GM21390 (cell line): ENCODE results near the gene UBE2B.
"Not testable (repeated sequence)": the region's sequence is repeated elsewhere in the genome, so short reads cannot be mapped to it uniquely, and the experiment has no call there.

Experiments used
- ATAC-seq: cut with Tn5 transposase; IDR thresholded peaks from one replicate; pipeline ENCODE4 v1.9.1; 2021; ENCODE audit not compliant: unreplicated experiment

The UBE2B gene

DNA sequence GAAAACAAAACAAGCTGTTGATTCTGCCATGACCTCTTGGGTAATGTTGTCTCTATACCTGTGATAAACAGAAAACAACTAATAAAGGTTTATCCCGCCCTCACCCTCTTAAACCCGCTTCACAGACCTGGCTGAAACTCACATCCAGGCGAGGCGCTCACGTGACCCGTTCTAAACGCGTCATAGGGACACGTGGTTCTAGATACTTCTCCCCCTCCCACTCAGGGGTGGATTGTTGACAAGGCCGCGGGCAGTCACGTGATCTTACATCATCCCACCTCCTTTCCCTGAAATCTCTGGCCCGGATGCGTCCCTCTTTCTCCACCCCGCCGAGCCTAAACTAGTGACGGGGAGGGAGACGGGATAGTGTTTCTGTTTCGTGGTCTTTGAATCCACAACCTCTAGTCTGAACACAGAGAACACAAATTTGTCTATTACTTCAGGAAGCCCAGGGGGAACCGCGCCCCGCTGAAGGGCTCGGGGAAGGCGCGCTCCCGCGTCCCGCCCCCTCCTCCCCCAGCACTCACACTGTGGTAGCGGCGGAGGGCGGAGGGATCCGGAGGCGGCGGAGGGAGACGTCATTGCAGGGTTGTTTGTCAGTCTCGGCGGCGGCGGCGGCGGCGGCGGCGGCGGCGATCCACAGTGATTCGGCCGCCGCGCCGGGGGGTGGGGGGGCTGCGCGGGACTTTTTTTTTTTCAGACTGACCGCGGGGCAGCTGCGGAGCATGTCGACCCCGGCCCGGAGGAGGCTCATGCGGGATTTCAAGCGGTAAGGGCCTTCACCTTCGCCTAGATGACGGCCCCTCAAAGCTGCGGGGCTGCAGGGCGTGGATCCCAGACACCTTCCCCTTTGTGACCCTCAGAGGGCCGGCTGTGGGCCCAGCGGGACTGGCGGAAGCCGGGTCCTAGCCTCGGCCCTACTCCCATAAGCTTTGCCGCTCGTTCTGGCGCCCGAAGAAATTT is at the start of gene UBE2B:
Gene UBE2B (plus strand): TSS at position 699 of the 963 bp plus-strand sequence. CDS start 27 bp downstream, at position 726.
- ATAC-seq = peak; percentile 72

DNA sequence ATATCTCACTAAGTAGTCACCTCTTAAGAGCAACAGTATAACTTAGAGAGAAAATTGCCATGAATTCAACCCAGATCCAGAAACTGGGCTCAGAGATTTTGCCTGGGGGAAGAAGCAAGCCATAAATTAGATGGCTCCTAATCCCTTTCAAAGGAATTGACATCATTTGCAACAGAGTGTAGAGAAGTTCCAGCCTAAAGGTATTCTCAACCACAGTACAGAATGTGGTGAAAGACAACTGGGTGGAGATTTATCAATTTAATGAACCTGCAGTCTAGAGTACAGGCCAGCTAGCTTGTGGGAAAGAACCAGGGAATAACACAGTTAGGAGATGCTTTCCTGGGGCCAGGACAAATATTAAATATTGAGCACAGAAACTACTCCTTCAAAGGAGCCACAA is 44.0 kb upstream of the UBE2B start:
- ATAC-seq = no peak

DNA sequence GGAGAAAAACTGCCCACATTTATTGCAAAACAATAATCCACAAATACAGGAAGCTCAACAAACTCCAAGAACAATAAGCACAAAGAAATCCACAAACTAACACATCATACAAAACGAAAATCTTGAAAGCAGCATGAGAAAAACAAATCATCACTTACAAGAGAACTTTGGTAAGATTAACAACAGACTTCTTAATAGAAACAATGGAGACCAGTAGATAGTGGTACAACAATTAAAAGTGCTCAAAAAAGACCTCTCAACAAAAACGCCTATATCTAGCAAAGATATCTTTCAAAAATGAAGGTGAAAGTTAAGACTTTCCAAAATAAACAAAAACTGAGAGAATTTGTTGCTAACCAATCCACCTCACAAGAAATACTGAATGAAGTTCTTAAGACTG is 42.8 kb upstream of the UBE2B start:
- no peak for ATAC-seq

DNA sequence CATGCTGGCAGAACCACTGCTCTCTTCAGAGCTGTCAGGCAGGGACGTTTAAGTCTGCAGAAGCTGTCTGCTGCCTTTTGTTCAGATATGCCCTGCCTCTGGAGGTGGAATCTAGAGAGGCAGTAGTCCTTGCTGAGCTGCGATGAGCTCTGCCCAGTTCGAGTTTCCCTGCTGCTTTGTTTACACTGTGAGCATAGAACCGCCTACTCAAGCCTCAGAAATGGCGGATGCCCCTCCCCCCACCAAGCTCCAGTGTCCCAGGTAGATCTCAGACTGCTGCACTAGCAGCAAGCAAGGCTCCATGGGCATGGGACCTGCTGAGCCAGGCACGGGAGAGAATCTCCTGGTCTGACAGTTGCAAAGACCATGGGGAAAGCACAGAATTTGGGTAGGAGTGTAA is 34.5 kb upstream of the UBE2B start:
- ATAC-seq = not testable (repeated sequence)

DNA sequence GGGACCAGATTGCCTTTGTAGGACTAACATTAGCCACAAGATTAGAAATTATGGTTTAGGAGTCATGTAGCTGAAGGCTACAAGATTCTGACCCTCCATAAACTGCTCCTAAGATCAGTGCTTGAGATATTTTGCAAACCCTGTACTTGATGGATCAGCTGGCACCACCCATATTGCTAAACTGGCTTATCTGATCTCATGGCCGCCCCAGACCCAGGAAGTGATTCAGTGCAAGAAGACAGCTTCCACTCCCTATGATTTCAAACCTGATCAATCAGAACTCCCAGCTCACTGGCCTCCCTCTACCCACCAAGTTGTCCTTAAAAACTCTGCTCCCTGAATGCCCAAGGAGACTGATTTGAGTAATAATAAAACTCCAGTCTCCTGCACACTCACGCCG is 27.9 kb upstream of the UBE2B start:
- not testable (repeated sequence) for ATAC-seq

DNA sequence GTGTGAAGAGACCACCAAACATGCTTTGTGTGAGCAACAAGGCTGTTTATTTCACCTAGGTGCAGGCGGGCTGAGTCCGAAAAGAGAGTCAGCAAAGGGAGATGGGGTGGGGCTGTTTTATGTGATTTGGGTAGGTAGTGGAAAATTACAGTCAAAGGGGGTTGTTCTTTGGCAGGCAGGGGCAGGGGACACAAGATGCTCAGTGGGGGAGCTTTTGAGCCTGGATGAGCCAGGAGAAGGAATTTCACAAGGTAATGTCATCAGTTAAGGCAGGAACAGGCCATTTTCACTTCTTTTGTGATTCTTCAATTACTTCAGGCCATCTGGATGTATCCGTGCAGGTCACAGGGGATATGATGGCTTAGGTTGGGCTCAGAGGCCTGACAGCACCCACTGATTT is 25.9 kb upstream of the UBE2B start:
- not testable (repeated sequence) for ATAC-seq

DNA sequence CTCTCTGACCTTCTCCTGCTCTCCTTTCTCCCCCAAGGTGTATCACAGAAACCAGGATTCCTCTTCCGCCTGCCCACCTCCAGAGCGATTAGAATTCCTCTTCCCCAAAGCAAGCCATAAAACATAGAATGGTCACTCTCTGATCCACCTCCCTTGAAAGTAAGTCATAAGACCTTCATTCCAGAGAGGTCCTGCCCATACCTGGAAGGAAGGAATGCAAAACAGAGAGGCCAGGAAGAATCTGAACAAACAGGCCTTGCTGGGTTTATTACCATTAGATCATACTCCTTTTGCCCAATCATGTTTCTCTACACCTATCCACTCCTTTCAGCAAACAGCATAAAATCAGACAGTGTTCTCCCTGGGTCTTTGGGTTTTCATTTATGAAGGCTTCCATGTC is 25.4 kb upstream of the UBE2B start:
- ATAC-seq = no peak

DNA sequence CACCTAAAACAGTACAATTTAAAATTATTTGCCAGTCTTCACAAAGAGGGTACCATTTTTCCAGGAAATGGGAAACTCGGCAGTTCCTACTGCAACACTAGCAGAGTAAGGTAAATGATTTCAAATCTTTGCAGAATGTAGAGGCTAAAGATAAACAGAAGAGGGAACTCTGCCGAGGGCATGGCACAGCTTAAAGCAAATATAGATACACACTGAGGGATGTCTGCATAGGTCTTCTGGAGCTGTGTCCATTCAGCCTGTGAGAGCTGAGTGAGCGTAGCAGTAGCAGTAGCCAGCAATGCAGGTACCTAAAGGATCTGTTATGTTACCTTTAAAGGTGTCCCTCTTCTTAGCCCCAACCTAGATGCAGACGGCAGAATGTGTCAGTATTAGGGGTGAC is 21.9 kb upstream of the UBE2B start:
- ATAC-seq = no peak

DNA sequence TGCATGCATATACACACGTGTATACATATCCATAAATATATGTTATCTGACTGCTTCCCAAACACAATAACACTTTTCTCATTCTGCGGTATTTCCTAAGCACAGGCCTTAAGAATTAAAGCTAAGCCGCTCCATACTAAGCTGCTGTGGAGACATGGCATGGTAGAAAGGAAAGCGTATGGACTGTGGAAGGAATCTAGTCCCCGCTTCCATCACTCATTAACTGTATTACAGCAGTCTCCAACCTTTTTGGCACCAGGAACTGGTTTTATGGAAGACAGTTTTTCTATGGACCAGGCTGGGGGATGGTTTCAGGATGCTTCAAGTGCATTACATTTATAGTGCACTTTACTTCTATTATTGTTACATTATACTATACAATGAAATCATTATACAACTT is 15.7 kb upstream of the UBE2B start:
- no peak for ATAC-seq

DNA sequence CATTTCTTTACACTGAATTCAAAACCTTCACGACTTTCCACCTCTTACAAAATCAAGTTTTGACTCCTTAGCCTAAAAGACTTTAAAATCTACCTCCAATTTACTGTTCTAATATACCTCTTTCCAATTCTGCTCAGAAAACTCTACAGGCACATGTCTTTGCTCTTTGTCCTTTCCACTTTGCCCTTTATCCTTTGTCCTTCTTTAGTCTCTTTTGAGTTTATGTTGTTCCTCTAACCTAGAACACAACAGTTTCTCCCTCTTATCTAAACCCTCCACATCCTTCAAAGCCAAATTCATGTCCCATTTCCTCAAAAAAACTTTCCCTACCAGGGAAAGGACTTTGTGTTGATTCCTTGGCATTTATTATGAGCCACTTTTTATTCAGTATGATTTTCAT is 5.8 kb upstream of the UBE2B start:
- ATAC-seq = no peak

DNA sequence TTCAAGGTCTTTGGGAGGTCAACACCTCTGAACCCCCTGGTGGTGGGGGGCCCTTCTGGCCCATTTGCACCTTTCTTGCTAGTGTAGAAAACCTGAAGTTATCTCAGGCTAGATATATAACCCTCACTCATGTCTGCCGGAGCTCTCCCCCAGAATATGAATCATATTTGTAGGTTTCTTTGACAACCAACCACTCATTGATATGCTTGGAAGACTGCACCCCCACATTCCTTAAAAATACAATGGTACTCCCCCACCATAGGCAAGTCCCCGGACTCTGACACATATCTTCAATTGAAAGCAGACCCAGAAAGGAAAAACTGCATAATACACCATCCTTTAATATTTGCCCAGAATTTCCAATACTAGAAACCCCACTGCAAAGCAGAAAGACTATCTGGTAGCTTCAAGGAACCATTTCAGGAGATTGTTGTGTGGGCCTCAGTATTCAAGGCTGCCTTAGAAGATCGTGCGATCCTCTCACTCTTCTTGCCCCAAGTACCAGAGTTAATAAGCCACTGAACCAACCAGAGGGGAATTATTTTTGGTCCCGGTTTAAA is 978 bp upstream of the UBE2B start:
- peak; percentile 3 for ATAC-seq

DNA sequence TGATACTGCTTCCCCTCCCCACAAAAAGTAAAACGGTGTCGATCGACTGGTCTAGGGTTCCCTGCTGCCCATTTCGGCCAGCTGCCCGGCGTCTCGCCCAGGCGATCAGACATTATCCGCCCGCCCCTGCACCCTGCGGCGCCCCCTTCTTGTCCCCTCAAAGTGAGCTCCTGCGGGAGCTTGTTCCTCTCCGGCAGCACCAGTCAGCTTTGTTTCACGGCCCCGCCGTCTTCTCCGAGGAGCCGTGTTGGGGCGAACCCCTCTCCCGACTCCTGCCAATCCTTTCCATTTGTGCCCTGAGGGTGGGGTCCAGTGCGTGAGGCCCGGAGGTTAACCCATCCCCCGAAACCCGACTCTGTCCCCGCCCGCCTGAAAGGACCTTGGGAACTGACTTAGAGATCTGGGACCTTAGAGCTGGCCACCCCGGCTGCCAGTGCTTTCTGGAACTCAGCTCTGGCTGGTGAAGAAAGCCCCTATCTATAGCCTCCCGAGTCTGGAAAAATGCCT is 518 bp downstream of the UBE2B start:
- ATAC-seq = no peak

DNA sequence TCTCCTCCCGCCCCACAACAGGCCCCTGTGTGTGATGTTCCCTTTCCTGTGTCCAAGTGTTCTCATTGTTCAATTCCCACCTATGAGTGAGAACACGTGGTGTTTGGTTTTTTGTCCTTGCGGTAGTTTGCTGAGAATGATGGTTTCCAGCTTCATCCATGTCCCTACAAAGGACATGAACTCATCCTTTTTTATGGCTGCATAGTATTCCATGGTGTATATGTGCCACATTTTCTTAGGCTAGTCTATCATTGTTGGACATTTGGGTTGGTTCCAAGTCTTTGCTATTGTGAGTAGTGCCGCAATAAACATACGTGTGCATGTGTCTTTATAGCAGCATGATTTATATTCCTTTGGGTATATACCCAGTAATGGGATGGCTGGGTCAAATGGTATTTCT is 2.3 kb downstream of the UBE2B start:
- not testable (repeated sequence) for ATAC-seq

DNA sequence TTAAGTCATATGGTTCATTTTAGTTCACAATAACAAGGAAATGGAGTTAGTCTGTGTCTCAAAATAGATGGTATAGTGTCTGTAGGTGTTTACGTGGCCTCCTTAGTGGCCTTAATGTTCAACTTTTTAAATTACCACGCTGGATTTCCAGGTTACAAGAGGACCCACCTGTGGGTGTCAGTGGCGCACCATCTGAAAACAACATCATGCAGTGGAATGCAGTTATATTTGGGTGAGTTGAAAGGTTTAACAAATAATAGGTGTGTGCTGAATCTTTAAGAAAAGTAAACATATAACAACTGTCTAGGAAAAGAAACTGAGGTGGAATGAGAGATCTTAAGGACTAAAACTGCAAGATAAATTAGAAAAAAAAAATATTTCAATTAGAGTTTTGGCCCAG is 2.9 kb downstream of the UBE2B start:
- no peak for ATAC-seq

DNA sequence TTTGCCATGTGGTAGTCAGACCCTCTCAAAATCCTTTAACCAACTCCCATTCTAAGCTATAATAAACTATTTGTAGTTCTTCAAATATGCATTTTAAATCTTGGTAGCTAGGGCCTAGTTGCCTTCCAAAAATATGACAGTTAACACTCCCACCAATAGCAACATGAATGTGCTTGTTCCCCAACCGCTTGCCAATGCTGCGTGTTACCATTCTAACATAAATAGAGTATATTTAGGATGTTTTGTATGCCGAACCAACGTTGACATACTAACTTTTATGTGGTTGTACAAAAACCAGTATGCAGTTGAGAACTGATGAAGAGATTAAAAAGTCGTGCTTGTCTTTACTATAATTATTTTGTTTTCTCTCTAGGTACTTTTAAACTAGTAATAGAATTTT is 9.0 kb downstream of the UBE2B start:
- ATAC-seq = no peak

DNA sequence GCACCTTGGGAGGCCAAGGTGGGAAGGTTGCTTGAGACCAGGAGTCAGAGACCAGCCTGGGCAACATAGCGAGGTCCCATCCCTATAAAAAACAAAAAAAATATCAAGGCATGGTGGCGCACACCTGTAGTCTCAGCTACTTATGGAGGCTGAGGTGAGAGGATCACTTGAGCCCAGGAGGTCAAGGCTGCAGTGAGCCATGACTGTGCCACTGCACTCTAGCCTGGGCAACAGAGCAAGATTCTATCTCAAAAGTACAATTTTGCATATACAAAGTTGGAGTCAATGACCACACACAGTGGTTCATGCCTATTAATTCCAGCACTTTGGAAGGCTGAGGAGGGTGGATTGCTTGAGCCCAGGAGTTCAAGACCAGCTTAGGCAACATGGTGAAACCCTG is 10.8 kb downstream of the UBE2B start:
- ATAC-seq = not testable (repeated sequence)

DNA sequence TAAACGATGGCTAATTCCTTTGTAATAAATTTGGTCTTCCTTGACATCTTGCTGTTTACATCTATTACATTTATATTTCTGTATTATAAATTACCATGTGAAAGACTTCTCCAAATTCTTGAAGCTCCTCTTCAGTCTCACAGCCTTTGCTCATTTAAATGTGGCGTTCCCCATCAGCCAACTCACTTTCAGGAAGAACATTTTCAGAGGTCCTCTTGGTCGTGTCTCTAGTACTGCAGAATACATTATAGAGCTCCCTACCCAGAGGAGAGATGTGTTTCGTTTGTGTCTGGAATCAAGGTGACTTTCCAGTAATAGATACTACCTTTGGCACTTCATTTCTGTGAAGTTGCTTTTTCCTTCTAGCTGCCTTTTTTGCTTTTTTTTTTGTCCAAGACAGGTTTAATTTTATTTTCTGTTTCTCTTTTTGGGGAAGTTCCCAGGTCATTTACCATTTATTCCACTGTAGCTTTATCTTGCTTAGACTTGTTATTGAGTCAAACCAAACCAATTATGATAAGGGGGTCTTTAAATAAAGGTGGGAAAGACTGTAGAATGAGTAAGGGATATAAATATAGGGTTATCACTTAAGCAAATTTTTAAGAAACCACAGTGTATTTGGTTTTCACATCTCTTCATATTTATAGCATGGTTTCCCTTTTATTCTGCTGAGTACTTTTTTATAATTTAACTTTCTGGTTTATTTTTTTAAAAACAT is 12.8 kb downstream of the UBE2B start:
- ATAC-seq = no peak

DNA sequence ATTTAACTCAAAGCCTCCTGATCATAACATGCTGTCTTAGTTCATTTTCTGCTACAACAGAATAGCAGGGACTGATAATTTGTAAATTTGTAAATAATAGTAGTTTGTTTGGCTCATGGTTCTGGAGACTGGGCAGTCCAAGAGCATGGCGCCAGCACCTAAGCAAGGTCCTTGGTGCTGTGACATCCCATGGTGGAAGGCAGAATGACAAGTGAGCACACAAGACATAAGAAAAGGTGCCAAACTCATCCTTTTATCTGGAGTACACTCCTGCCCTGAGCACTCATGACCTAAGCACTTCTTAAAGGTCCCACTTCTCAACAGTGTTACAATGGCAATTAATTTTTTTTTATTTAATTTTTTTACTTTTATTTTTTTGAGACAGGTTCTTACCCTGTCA is 16.1 kb downstream of the UBE2B start:
- ATAC-seq = no peak

DNA sequence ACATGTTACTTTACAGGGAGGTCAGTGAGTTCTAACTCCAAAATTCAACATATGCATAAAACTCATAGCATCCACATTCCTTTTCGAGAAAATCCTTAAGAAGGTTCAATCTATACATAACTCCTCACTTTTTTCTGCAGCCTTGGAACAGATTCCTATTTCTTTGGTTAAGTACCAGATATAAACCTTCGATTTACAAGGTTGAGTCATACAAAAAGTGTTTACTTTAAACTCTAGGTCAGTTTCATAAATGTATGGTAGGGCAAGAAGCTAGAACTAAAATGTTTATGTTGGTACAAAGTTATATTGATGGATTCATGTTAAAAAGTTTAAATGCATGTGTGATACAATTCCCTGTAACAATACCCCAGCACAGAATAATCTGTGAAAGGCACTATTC is 20.9 kb downstream of the UBE2B start:
- no peak for ATAC-seq

DNA sequence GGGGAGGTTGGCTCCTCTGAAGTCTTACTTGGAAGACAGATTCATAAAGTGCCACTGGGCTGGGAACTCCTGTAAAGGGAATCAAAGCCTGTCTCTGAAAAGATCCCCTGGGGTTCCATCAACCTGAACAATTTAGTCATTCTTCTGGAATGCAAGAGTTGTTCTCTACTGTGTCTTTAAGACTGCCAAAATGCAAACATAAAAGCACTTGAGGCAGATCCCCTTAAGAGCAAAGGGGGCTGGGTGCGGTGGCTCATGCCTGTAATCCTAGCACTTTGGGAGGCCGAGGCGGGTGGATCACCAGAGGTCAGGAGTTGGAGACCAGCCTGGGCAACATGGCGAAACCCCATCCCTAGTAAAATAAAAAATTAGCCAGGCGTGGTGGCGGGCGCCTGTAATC is 23.6 kb downstream of the UBE2B start:
- no peak for ATAC-seq

DNA sequence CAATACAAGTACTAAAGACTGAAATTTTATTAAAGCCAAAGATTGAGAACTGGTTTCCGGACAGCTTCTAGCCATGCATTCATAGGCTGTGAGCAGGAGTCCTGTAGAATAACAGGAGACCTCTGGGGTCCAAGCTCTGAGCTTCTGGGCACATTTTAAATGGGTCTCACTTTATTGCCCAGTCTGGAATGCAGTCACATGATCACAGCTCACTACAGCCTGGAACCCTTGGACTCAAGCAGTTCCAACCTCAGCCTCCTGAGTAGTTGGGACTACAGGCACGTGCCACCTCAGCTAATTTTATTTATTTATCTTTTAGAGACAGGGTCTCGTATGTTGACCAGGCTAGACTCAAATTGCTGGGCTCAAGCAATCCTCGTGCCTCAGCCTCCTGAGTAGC is 24.9 kb downstream of the UBE2B start:
- no peak for ATAC-seq

DNA sequence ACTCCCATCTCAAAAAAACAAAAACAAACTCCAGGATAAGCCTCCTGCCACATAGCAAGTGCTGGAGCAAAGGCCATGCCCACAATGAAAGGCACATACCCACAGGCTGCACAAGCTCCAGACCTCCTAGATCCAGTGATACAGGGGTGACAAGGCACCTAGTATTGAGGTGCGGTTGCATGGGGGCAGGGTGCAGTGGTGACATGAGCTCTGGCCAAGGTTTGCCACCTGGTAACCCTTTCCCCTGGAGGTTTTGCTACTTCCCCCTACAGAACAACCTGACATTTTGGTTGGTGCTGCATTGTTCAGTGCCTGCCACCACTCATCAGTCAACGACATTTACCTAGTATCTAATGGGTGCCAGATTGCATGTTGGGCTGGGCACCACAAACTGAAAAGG is 25.8 kb downstream of the UBE2B start:
- ATAC-seq = no peak
